MCF 10A (cell line): ENCODE results near the gene SPATA31A6. TPM values are rescaled to one million over a fixed set of nuclear protein-coding genes. Genes with fewer than 3 reads are reported as not detected.
"Not testable (repeated sequence)": the region's sequence is repeated elsewhere in the genome, so short reads cannot be mapped to it uniquely, and the experiment has no call there.

Experiments
- BruUV-seq: library from RNA; stranded (reverse); fragments of 400-500 nt; replicated peaks from 2 replicates; lab custom pipeline; 2021; lab: Mats Ljungman, UMichigan
- CTCF ChIA-PET: fragments of 300-600 bp; sonication (Branson Sonifier 250); formaldehyde crosslinking; extraction: SDS; loops from one replicate; lab custom pipeline; 2021; ENCODE audit warnings: antibody characterized with exemption, inconsistent platforms; lab: Yijun Ruan, JAX
- POLR2A ChIA-PET: fragments of 300-600, 350-650 bp; sonication (Branson Sonifier 250); formaldehyde crosslinking; extraction: SDS; loops from one replicate; lab custom pipeline; 2020; ENCODE audit warnings: antibody characterized with exemption, inconsistent platforms; lab: Yijun Ruan, JAX
- DNase-seq: peaks from one replicate; pipeline ENCODE4 v3.0.0-alpha.2; 2018; ENCODE audit not compliant: unreplicated experiment
- H3K27ac Mint-ChIP-seq: one replicate; pipeline ENCODE4 v1.8.0; 2022; ENCODE audit warnings: mild to moderate bottlenecking, low read depth, mixed read lengths; ENCODE audit not compliant: unreplicated experiment
- H3K27me3 Mint-ChIP-seq: one replicate; pipeline ENCODE4 v1.8.0; 2022; ENCODE audit warnings: mixed read lengths; ENCODE audit not compliant: insufficient read depth, unreplicated experiment
- H3K36me3 Mint-ChIP-seq: one replicate; pipeline ENCODE4 v1.8.0; 2022; ENCODE audit warnings: mild to moderate bottlenecking, moderate library complexity, mixed read lengths; ENCODE audit not compliant: insufficient read depth, unreplicated experiment
- H3K4me1 Mint-ChIP-seq: one replicate; pipeline ENCODE4 v1.8.0; 2022; ENCODE audit warnings: mixed read lengths; ENCODE audit not compliant: insufficient read depth, unreplicated experiment
- H3K4me3 Mint-ChIP-seq: one replicate; pipeline ENCODE4 v1.8.0; 2022; ENCODE audit warnings: mild to moderate bottlenecking, moderate library complexity, mixed read lengths; ENCODE audit not compliant: unreplicated experiment
- H3K9me3 Mint-ChIP-seq: one replicate; pipeline ENCODE4 v1.8.0; 2022; ENCODE audit warnings: mixed read lengths; ENCODE audit not compliant: unreplicated experiment
- intact Hi-C: fragments of 100-400 bp; cut with micrococcal nuclease; formaldehyde crosslinking; loops from 2 replicates; pipeline ENCODE4 v1.14.1; 2022
- total RNA-seq: library from RNA; stranded (reverse); gene quantifications from 2 replicates; pipeline ENCODE4 v1.2.3, GENCODE V29; 2022

SPATA31A6 gene
- total RNA-seq, 1 experiment from 2014 or later, result not detected

DNA sequence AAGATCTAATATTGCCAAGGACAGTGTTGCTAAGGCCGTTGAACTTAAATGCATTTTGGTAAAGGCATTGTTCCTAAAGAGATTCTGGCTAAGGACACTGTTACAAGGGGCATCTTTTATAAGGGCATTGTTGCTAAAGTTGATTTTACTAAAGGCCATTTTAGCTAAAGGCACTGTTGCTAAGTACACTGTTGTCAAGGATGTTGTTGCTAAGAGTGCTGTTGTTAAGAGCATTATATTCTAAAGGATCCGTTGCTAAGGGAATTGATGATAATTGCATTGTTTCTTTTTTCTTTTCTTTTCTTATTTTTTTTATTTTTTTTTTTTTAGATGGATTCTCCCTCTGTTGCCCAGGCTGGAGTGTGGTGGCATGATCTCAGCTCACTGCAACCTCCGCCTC lies 53.9 kb downstream of the SPATA31A6 start:
- POLR2A ChIA-PET, H3K9me3 Mint-ChIP-seq, H3K27me3 Mint-ChIP-seq, CTCF ChIA-PET, BruUV-seq, H3K4me1 Mint-ChIP-seq, DNase-seq, H3K4me3 Mint-ChIP-seq, H3K27ac Mint-ChIP-seq, intact Hi-C loops, H3K36me3 Mint-ChIP-seq: not testable (repeated sequence)

DNA sequence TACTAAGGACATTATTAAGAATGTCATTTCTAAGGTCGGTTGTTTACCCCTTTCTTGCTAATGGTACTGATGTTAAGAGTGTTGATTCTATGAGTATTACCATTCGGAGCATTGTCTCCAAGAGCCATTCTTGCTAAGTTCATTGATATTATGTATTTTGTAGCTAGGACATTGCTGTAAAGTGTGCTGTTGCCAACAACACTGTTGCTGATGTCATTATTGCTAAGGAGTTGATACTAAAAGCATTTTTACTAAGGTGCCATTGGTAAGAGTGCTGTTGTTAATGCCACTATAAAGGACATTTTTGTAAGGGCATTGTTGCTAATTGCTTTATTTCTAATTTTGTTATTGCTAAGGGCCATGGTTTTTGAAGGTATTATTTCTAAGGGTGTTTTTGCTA lies 55.4 kb downstream of the SPATA31A6 start:
- DNase-seq, H3K36me3 Mint-ChIP-seq, H3K4me3 Mint-ChIP-seq, H3K4me1 Mint-ChIP-seq, POLR2A ChIA-PET, BruUV-seq, H3K9me3 Mint-ChIP-seq, CTCF ChIA-PET, H3K27ac Mint-ChIP-seq, H3K27me3 Mint-ChIP-seq, intact Hi-C loops: not testable (repeated sequence)

Other genes starting within 250 kb of the SPATA31A6 start
- 8.2 and 8.4 TPM in 2 replicates for gene CNTNAP3B, start 54.2 kb upstream of the SPATA31A6 start, total RNA-seq